HepG2 (cell line): ENCODE results near the gene PANK2.

Experiments used
- ELF1 ChIP-seq: sonication (generic); formaldehyde crosslinking; IDR thresholded peaks from 2 replicates; pipeline ENCODE4 v1.4.0; 2020; ENCODE audit warnings: missing genetic modification reagents
- ETS1 ChIP-seq: sonication (generic); formaldehyde crosslinking; IDR thresholded peaks from 2 replicates; pipeline ENCODE4 v1.4.0; 2020; ENCODE audit warnings: missing genetic modification reagents
- FOXM1 ChIP-seq: sonication (generic); formaldehyde crosslinking; IDR thresholded peaks from 2 replicates; pipeline ENCODE4 v1.5.0; 2020; ENCODE audit warnings: missing genetic modification reagents
- NFIC ChIP-seq: IDR thresholded peaks from 2 replicates; pipeline ENCODE4 v1.6.1; 2012; ENCODE audit warnings: mild to moderate bottlenecking, low read length, inconsistent platforms
- NR2F2 ChIP-seq: IDR thresholded peaks from 2 replicates; pipeline ENCODE4 v1.6.1; 2012; ENCODE audit warnings: low read depth, inconsistent platforms, borderline replicate concordance
- POLR2AphosphoS5 ChIP-seq: IDR thresholded peaks from 2 replicates; pipeline ENCODE4 v1.6.1; 2012; ENCODE audit warnings: low read depth, low read length
- ZNF446 ChIP-seq: sonication (generic); formaldehyde crosslinking; IDR thresholded peaks from 2 replicates; pipeline ENCODE4 v1.5.0; 2020; ENCODE audit warnings: mild to moderate bottlenecking, missing genetic modification reagents
- ZNF547 ChIP-seq: sonication (generic); formaldehyde crosslinking; IDR thresholded peaks from 2 replicates; pipeline ENCODE4 v1.5.1; 2020; ENCODE audit warnings: mild to moderate bottlenecking, missing genetic modification reagents
- ZNF737 ChIP-seq: sonication (generic); formaldehyde crosslinking; IDR thresholded peaks from 2 replicates; pipeline ENCODE4 v1.5.0; 2020; ENCODE audit warnings: missing genetic modification reagents, mild to moderate bottlenecking, borderline replicate concordance

- TF ChIP-seq POLR2AphosphoS5, result no peak
- TF ChIP-seq ELF1 (CRISPR knock-in tag), result no peak
- TF ChIP-seq ETS1, result no peak
- TF ChIP-seq NR2F2, result no peak
- TF ChIP-seq ZNF446, result no peak
- TF ChIP-seq ZNF737 (CRISPR knock-in tag), result no peak
- TF ChIP-seq NFIC, result no peak
- no peak for TF ChIP-seq ZNF547
- no peak for TF ChIP-seq FOXM1
Measured at GRCh38 chr20:3964719-3965118, 75.5 kb downstream of the PANK2 start.
